Measurements from ENCODE around the gene FBLIM1.
A peak's percentile ranks its signal among the peaks of the same experiment; 100 is the strongest.

The FBLIM1 gene

DNA sequence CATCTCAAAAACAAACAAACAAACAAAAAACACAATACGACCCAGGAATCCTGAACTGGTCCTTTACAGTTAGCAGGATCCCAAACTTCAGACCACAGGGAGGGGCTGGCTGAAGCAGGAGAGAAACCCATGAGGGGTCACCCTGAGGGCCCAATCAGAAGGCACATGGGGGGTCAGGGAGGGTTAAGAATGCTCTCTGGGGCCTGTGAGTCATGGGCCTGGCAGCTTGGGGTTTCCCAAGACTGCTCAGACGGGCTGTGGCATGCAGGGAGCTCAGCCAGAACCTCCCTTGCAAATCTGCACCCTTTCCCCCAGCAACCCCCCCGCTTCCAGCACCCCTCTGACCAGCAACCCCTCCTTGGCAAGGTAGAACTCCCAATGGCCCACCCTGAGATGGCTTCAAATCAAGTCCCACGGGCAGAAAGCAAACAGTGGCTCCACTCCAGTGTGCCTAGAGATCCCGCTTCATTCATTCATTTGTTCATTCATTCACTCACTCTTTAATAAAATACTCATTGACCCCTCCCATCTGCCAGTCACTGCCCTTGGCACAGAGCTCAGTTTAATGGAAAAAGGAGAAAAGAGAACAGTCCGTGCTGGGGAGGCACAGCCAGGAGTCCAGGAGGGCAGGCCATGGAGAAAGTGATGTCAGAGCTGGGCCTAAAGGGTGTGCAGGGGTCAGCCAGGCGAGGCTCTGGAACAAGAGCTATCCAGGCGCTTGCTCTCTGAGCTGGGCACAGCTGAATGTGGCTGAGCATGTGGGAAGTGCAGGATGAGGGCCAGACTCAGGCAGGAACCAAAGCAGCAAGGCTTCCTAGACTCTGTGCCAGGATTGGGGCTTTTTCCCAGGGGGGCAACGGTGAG is 40.6 kb downstream of the FBLIM1 start (continued):
- TF ChIP-seq ZNF394 (tag by site-specific recombination; IDR thresholded peaks at IDR 0.05; ENCODE audit: borderline replicate concordance) (no peak), ZNF37A (tag by site-specific recombination; IDR thresholded peaks at IDR 0.05) (no peak), ZNF600 (tag by site-specific recombination; IDR thresholded peaks at IDR 0.05) (peak; percentile 78), ZNF221 (tag by site-specific recombination; IDR thresholded peaks at IDR 0.05; ENCODE audit: borderline replicate concordance) (no peak), KLF16 (tag by site-specific recombination; IDR thresholded peaks at IDR 0.05) (no peak)

DNA sequence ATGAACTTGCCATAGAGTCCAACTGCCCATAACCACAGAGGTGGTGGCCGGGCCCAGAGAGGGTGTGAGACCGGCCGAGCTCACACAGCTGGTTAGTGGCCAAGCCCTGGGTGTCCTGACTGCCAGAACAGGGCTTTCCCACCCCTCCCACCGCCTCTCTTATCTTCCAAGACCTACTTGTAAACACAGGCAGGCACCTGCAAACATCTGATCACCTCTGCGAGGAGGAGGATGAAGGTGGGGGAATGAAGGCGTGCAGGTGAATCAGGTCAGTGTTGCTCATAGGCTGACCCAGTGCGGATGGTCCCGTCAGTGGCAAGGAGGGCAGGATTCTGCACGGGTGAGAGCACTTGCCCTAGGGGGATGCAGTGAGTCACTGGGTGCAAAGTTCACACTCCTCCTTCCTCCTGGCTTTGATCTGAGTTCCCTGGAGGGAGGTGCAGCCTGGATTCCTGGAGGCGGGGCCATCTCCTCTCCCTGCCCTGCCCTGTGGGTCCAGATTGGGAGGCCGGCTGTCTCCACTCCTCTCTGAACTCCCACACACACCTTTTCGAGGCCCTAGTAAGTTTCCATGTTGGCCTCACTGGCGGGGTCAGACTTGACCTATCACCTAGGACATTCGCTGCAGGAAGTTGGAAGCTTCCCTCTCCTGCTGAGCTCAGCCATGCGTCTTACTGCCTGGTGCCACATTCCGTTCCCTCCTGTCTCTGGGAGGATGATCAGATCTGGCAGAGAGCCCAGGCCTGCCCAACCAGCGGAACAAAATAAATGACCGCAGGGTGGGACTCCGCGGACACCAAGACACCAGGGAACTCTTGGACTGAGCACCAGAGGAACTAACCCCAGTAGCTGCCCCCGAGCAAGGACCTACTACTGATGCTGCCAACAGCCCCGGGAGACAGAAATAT is 41.6 kb downstream of the FBLIM1 start:
- ChIA-PET POLR2A (interaction anchor here (0.7 to 3.1 kb wide), 8 partner anchors 10 to 48 kb away, joined by 3 to 27 read pairs (median 4); partner anchors contain the start of gene SPEN), CTCF (interaction anchor here (0.8 to 3.1 kb wide), 3 partner anchors 8 to 15 kb away, joined by 3 to 21 read pairs (median 4); no protein-coding TSS in a partner anchor)
- Histone ChIP-seq H3K4me3 (ENCODE audit: low read depth, low read length) (peak overlapping the region; percentile 34), H3K36me3 (ENCODE audit: control insufficient read depth in 2 of 2, insufficient read depth in 1 of 2, low read length in 2 of 2) (no peaks in the 10 kb centered on the region), H3K9me3 (ENCODE audit: control insufficient read depth, insufficient read depth, low read depth, low read length) (no peaks in the 10 kb centered on the region), H3K27ac (ENCODE audit: extremely low read depth, low read depth, low read length) (no peak overlapping the region; the same call in 1 of the 2 replicates), H3K4me1 (ENCODE audit: control insufficient read depth, insufficient read depth, low read length) (peaks cover 9% of the 10 kb centered on the region)
- TF ChIP-seq ZNF341 (tag by site-specific recombination; IDR thresholded peaks at IDR 0.05; ENCODE audit: low read depth) (peak; percentile 82), ZFP69B (tag by site-specific recombination; IDR thresholded peaks at IDR 0.05) (peak; percentile 67), SCRT2 (tag by site-specific recombination; IDR thresholded peaks at IDR 0.05) (no peak), ZNF473 (tag by site-specific recombination; IDR thresholded peaks at IDR 0.05) (no peak), ZFP37 (tag by site-specific recombination; IDR thresholded peaks at IDR 0.05) (peak; percentile 32; the same call in 1 of the 2 replicates), ZNF629 (tag by site-specific recombination; IDR thresholded peaks at IDR 0.05) (peak; percentile 72), KLF1 (tag by site-specific recombination; IDR thresholded peaks at IDR 0.05) (peak; percentile 87), KLF17 (tag by site-specific recombination; IDR thresholded peaks at IDR 0.05) (peak; percentile 98), ZIC2 (tag by site-specific recombination; IDR thresholded peaks at IDR 0.05) (peak; percentile 88), ZNF701 (tag by site-specific recombination; IDR thresholded peaks at IDR 0.05) (no peak), PRDM4 (tag by site-specific recombination; IDR thresholded peaks at IDR 0.05) (no peak), TCF7L2 (IDR thresholded peaks at IDR 0.05; ENCODE audit: borderline replicate concordance, low read depth, low read length) (peak; percentile 96), SP7 (tag by site-specific recombination; IDR thresholded peaks at IDR 0.05) (peak; percentile 95), ZEB2 (tag by site-specific recombination; IDR thresholded peaks at IDR 0.05) (peak; percentile 83)
- TF ChIP-seq, protein P1, sequence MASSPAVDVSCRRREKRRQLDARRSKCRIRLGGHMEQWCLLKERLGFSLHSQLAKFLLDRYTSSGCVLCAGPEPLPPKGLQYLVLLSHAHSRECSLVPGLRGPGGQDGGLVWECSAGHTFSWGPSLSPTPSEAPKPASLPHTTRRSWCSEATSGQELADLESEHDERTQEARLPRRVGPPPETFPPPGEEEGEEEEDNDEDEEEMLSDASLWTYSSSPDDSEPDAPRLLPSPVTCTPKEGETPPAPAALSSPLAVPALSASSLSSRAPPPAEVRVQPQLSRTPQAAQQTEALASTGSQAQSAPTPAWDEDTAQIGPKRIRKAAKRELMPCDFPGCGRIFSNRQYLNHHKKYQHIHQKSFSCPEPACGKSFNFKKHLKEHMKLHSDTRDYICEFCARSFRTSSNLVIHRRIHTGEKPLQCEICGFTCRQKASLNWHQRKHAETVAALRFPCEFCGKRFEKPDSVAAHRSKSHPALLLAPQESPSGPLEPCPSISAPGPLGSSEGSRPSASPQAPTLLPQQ (tag by site-specific recombination; IDR thresholded peaks at IDR 0.05): peak; percentile 80
- TF ChIP-seq, protein P2, sequence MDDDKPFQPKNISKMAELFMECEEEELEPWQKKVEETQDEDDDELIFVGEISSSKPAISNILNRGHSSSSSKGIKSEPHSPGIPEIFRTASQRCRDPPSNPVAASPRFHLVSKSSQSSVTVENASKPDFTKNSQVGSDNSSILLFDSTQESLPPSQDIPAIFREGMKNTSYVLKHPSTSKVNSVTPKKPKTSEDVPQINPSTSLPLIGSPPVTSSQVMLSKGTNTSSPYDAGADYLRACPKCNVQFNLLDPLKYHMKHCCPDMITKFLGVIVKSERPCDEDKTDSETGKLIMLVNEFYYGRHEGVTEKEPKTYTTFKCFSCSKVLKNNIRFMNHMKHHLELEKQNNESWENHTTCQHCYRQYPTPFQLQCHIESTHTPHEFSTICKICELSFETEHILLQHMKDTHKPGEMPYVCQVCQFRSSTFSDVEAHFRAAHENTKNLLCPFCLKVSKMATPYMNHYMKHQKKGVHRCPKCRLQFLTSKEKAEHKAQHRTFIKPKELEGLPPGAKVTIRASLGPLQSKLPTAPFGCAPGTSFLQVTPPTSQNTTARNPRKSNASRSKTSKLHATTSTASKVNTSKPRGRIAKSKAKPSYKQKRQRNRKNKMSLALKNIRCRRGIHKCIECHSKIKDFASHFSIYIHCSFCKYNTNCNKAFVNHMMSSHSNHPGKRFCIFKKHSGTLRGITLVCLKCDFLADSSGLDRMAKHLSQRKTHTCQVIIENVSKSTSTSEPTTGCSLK (tag by site-specific recombination; IDR thresholded peaks at IDR 0.05): no peak
- TF ChIP-seq, protein P3, sequence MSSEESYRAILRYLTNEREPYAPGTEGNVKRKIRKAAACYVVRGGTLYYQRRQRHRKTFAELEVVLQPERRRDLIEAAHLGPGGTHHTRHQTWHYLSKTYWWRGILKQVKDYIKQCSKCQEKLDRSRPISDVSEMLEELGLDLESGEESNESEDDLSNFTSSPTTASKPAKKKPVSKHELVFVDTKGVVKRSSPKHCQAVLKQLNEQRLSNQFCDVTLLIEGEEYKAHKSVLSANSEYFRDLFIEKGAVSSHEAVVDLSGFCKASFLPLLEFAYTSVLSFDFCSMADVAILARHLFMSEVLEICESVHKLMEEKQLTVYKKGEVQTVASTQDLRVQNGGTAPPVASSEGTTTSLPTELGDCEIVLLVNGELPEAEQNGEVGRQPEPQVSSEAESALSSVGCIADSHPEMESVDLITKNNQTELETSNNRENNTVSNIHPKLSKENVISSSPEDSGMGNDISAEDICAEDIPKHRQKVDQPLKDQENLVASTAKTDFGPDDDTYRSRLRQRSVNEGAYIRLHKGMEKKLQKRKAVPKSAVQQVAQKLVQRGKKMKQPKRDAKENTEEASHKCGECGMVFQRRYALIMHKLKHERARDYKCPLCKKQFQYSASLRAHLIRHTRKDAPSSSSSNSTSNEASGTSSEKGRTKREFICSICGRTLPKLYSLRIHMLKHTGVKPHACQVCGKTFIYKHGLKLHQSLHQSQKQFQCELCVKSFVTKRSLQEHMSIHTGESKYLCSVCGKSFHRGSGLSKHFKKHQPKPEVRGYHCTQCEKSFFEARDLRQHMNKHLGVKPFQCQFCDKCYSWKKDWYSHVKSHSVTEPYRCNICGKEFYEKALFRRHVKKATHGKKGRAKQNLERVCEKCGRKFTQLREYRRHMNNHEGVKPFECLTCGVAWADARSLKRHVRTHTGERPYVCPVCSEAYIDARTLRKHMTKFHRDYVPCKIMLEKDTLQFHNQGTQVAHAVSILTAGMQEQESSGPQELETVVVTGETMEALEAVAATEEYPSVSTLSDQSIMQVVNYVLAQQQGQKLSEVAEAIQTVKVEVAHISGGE (tag by site-specific recombination; conservative IDR thresholded peaks at IDR 0.05; ENCODE audit: low read depth): peak; percentile 91

Data from HEK293 (cell line).